H1 (cell line): ENCODE data around the gene TFR2. TPM values are rescaled to one million over a fixed set of nuclear protein-coding genes. Genes with fewer than 3 reads are reported as not detected.

Experiments
- BACH1 ChIP-seq: IDR thresholded peaks from 2 replicates; pipeline ENCODE4 v1.6.1; 2012; ENCODE audit warnings: low read length, improper control_type of control experiment
- BCL11A ChIP-seq, 2 experiments: IDR thresholded peaks; one replicate each; pipeline ENCODE4 v1.6.1; 2011; ENCODE audit warnings: low read depth in 2 of 2, low read length in 2 of 2, mild to moderate bottlenecking in 2 of 2
- BRCA1 ChIP-seq: IDR thresholded peaks from 2 replicates; pipeline ENCODE4 v1.6.1; 2012; ENCODE audit warnings: low read depth, low read length, improper control_type of control experiment
- CBX8 ChIP-seq: fragments of 300-800, 300-1000 bp; sonication (generic); IDR thresholded peaks from 2 replicates; pipeline ENCODE4 v1.7.1; 2016; ENCODE audit warnings: low read depth, low read length, borderline replicate concordance
- CHD1 ChIP-seq: IDR thresholded peaks from 2 replicates; pipeline ENCODE4 v1.6.1; 2012; ENCODE audit warnings: low read depth, low read length, improper control_type of control experiment
- CHD2 ChIP-seq: IDR thresholded peaks from 2 replicates; pipeline ENCODE4 v1.6.1; 2012; ENCODE audit warnings: low read length, improper control_type of control experiment
- CREB1 ChIP-seq: IDR thresholded peaks from 2 replicates; pipeline ENCODE4 v1.6.1; 2012; ENCODE audit warnings: inconsistent platforms
- CTBP2 ChIP-seq: IDR thresholded peaks from 2 replicates; pipeline ENCODE4 v1.7.0; 2011; ENCODE audit warnings: borderline replicate concordance, mild to moderate bottlenecking, moderate library complexity, mixed read lengths, low read length; ENCODE audit not compliant: insufficient read depth, insufficient read length
- EZH2 ChIP-seq: fragments of 200-600 bp; sonication (generic); IDR thresholded peaks from 2 replicates; pipeline ENCODE4 v1.7.1; 2012; ENCODE audit warnings: low read depth, mild to moderate bottlenecking, moderate library complexity, low read length, inconsistent platforms; ENCODE audit not compliant: severe bottlenecking
- FOSL1 ChIP-seq: IDR thresholded peaks from 2 replicates; pipeline ENCODE4 v1.6.1; 2011; ENCODE audit warnings: mild to moderate bottlenecking, low read depth, low read length, moderate library complexity; ENCODE audit not compliant: insufficient read depth
- JUN ChIP-seq: IDR thresholded peaks from 2 replicates; pipeline ENCODE4 v1.6.1; 2011; ENCODE audit warnings: low read depth, mild to moderate bottlenecking, improper control_type of control experiment, low read length
- KDM4A ChIP-seq: IDR thresholded peaks from one replicate; pipeline ENCODE4 v1.7.1; 2012; ENCODE audit warnings: low read depth, mild to moderate bottlenecking, moderate library complexity, low read length, inconsistent platforms; ENCODE audit not compliant: severe bottlenecking
- RBBP5 ChIP-seq: IDR thresholded peaks from 2 replicates; pipeline ENCODE4 v1.7.1; 2012; ENCODE audit warnings: low read depth, mild to moderate bottlenecking, inconsistent platforms, low read length, moderate library complexity, borderline replicate concordance
- SRF ChIP-seq: IDR thresholded peaks from 2 replicates; pipeline ENCODE4 v1.6.1; 2011; ENCODE audit warnings: mild to moderate bottlenecking, low read depth, low read length, moderate library complexity
- SUZ12 ChIP-seq: fragments of 200-600 bp; sonication (generic); IDR thresholded peaks from 2 replicates; pipeline ENCODE4 v1.6.1; 2012; ENCODE audit warnings: mild to moderate bottlenecking, inconsistent platforms, low read length, moderate library complexity, mixed read lengths
- TAF1 ChIP-seq: IDR thresholded peaks from 2 replicates; pipeline ENCODE4 v1.6.1; 2011; ENCODE audit warnings: mild to moderate bottlenecking, low read depth, low read length
- TBP ChIP-seq: IDR thresholded peaks from 2 replicates; pipeline ENCODE4 v1.6.1; 2011; ENCODE audit warnings: low read depth, low read length, improper control_type of control experiment
- ZNF274 ChIP-seq: IDR thresholded peaks from 2 replicates; pipeline ENCODE4 v1.7.0; 2012; ENCODE audit warnings: low read length, borderline replicate concordance; ENCODE audit errors: extremely low read depth
- polyA plus RNA-seq, 7 experiments: library from polyadenylated mRNA; depleted of rRNA in 3 of 7; stranded (reverse) in 5 of 7; unstranded in 2 of 7; fragments of >200 nt in 5 of 7; fragments of 200-250 nt in 2 of 7; gene quantifications; 1 replicate in 5 of 7; 2 replicates in 1 of 7; 4 replicates in 1 of 7; pipeline versions ENCODE4 v1.2.1 to v1.2.3, GENCODE V29; 2011 to 2013; ENCODE audit warnings: missing spikeins in 2 of 7, mixed read lengths in 2 of 7
- total RNA-seq: library from RNA; stranded (reverse); fragmentation: NEBNext Ultra II Directional; extraction: Animal tissue kit (Norgen Biotek cat#: 25700); gene quantifications from 2 replicates; pipeline ENCODE4 v1.2.1, GENCODE V29; 2021
- TF ChIP-seq, protein P1 (sequence below): IDR thresholded peaks from 2 replicates; pipeline ENCODE4 v1.6.1; 2011; ENCODE audit warnings: low read length, improper control_type of control experiment
- TF ChIP-seq, protein P2 (sequence below), 3 experiments: IDR thresholded peaks; 1 replicate in 2 of 3; 2 replicates in 1 of 3; pipeline versions ENCODE4 v1.5.1 to v1.6.1; 2011; ENCODE audit warnings: low read length in 3 of 3, mild to moderate bottlenecking in 3 of 3, inconsistent platforms in 2 of 3, low read depth in 1 of 3, moderate library complexity in 1 of 3; ENCODE audit not compliant: insufficient read depth in 1 of 3; ENCODE audit errors: control extremely low read depth in 1 of 3
- TF ChIP-seq, protein P3 (sequence below): IDR thresholded peaks from 2 replicates; pipeline ENCODE4 v1.6.1; 2012; ENCODE audit warnings: inconsistent platforms

The TFR2 gene
- total and polyA plus RNA-seq, 2 of the 8 experiments (the other 6 are each of a cell fraction or from before 2014, with no cell fraction given) = 4.6 to 5.7 TPM

DNA sequence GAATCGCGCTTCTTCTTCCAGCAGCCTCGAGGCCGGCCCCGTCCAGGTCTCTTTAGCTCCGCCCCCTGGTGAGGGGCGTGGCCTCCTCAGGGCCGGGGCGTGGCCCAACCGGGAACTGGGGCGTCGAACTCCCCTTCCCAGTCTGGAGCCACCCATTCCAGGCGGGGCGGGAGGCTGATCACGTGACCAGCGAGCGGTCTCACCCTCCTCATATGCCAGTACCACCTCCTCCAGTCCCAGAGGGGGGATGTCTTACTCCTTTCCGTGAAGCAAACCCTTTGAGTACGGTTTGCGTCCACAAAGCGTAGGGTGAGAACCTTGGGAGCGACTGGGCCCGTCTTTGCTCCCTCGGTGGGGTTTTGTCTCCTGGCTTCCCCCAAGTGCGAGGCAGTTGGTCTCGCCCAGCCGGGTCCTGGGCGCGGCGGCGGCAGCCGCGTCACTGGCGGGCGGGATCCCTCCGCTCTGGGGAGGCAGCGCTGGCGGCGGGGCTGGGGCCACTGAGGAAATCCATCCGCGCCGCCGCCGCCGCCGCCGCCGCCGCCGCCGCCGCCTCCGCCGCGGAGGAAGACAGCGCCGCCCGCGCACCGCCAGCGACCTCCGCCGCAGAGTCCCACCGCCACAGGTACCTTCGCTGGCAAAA, 32.1 kb upstream of the TFR2 start, which contains the start of gene GNB2 (continued):
- TF ChIP-seq, protein P1, sequence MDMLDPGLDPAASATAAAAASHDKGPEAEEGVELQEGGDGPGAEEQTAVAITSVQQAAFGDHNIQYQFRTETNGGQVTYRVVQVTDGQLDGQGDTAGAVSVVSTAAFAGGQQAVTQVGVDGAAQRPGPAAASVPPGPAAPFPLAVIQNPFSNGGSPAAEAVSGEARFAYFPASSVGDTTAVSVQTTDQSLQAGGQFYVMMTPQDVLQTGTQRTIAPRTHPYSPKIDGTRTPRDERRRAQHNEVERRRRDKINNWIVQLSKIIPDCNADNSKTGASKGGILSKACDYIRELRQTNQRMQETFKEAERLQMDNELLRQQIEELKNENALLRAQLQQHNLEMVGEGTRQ = peak; percentile 96
- peak; percentile 91 for TF ChIP-seq CREB1
- TF ChIP-seq RBBP5 = 0 out of 2 replicates have a peak, but pooled peaks have one; percentile 36
- peak; percentile 76 for TF ChIP-seq TAF1
- TF ChIP-seq CHD2 = peak; percentile 91
- TF ChIP-seq, protein P2, sequence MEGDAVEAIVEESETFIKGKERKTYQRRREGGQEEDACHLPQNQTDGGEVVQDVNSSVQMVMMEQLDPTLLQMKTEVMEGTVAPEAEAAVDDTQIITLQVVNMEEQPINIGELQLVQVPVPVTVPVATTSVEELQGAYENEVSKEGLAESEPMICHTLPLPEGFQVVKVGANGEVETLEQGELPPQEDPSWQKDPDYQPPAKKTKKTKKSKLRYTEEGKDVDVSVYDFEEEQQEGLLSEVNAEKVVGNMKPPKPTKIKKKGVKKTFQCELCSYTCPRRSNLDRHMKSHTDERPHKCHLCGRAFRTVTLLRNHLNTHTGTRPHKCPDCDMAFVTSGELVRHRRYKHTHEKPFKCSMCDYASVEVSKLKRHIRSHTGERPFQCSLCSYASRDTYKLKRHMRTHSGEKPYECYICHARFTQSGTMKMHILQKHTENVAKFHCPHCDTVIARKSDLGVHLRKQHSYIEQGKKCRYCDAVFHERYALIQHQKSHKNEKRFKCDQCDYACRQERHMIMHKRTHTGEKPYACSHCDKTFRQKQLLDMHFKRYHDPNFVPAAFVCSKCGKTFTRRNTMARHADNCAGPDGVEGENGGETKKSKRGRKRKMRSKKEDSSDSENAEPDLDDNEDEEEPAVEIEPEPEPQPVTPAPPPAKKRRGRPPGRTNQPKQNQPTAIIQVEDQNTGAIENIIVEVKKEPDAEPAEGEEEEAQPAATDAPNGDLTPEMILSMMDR (IDR thresholded peaks at IDR 0.05; ENCODE audit: control extremely low read depth in 1 of 3, insufficient read depth in 1 of 3, low read depth in 1 of 3, low read length in 3 of 3) = no peak
- TF ChIP-seq CBX8 = no peak
- no peak for TF ChIP-seq CTBP2
- TF ChIP-seq SRF = 0 out of 2 replicates have a peak, but pooled peaks have one; percentile 3
- no peak for TF ChIP-seq FOSL1
- no peak for TF ChIP-seq BACH1
- TF ChIP-seq JUN = no peak
- TF ChIP-seq KDM4A = no peak
- TF ChIP-seq SUZ12 = no peak
- no peak for TF ChIP-seq EZH2
- TF ChIP-seq CHD1 = peak; percentile 98
- TF ChIP-seq BCL11A (IDR thresholded peaks at IDR 0.05; ENCODE audit: low read depth in 2 of 2, low read length in 2 of 2) = no peak
- no peak for TF ChIP-seq ZNF274
- TF ChIP-seq BRCA1 = peak; percentile 49; the same call in 1 of the 2 replicates
- TF ChIP-seq TBP = peak; percentile 59
- TF ChIP-seq, protein P3, sequence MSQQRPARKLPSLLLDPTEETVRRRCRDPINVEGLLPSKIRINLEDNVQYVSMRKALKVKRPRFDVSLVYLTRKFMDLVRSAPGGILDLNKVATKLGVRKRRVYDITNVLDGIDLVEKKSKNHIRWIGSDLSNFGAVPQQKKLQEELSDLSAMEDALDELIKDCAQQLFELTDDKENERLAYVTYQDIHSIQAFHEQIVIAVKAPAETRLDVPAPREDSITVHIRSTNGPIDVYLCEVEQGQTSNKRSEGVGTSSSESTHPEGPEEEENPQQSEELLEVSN = peak; percentile 55; the same call in 1 of the 2 replicates
